ENCODE measurements around the gene KCNMA1.

The KCNMA1 gene

DNA sequence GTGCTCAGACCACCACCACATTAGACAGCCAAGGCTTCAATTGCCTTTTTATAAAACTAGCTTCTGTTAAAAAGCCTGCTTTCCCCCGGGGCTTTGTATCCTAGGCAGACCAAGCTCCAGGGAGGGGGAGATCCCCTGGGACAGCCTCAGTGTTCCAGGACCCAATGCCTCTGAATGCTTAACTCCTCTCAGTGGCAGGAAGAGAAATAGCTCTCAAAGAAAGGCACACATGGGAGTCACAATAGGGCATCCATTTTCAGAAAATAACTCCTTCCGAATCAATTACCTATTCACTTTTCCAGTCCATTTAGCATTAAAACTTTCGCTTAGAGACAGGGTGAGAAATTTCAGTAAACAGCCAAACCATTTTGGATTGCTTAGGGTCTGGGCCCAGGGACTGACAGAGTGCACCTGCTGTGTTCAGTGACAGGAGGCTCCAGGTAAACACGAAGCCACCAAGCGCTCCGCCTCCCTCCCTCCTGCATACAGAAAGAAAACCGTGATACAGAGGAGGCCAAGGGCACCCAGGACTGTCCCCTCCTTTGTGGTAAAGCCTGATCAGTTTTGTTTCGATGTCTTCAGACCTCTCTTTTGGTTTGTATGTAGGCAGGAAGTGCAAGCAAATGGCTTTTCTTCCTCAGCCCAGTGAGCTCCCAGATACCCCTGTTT, 599.7 kb downstream of the KCNMA1 start:
- no peak for DNase-seq (ENCODE audit: low read depth)

DNA sequence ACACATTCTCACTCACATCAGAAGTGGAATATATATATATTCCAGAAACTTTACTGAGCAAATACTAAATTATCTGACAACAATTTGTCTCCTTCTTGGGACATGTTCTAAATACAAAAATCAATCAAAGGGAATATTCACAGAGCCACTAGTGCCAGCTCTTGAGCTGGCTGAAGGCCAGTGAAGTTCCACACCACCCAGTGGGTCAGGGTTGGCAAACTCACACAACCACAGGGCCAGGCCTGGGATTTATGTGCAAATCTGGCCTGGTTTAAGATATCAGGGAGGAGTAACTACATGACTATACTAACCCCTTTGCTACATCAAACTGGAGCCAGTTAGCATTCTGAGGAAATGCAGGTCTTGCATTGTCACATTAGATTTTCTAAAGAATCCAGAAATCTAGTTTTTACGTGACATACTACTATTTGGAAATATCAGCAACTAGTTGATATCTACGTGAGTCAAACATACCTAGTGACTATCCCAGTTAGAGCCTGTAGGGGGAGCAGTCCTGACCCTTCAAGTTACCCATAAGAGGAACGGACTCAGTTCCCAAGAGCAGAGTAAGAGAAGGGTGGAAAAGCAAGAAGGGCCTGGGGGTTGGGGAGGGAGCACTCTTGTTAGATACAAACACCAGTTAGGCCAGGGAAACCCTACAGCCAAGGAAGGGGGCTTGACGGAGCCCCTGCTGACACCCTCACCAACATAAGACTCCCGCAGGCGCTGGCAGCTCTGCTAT, 600.4 kb downstream of the KCNMA1 start:
- no peak for DNase-seq (ENCODE audit: low read depth)

DNA sequence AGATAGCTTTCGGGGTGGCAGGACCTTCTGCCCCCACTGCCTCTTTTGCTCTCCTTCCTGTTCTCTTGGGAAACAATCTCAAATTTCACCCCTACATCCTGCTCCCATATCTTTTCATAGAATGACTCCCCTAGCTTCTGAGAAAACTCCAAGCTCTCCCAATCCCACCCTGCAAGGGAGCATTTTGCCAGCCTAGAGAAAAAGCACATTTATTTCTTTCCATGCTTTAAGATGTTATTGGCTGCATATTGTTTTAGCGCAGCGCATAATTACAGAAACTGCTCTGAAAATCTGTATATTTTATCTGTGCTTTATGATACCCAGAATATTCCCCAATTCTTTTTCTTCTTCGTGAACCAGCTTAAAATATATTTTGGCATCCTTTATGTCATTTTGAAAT, 601.3 kb downstream of the KCNMA1 start:
- no peak for DNase-seq (ENCODE audit: low read depth)

DNA sequence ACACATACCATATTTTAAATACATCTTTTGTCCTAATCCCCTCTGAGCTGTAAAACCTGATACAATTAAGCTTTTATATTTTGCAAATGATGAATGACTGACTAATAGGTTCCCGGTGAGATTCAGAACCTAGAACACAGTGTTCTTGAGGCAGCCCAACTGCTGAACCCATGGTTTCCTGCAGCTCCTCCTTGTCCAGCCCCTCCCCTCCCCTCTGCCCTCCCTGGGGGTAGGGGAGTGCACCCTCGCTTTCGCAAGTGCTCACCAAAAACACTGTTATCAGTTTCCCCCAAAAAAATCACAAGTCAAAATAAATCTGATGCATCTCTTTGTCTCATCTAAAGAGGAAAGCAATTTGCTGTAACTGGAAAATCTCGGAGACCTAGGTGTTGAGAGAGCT, 602.8 kb downstream of the KCNMA1 start:
- DNase-seq (ENCODE audit: low read depth) = no peak

- DNase-seq (ENCODE audit: low read depth) = no peak
These were observed 603.4 kb downstream of the KCNMA1 start for GRCh38 chr10:77034240-77034639.

GRCh38 chr10:77032188-77032570, 605.4 kb downstream of the KCNMA1 start:
- DNase-seq (ENCODE audit: low read depth) = no peak

DNA sequence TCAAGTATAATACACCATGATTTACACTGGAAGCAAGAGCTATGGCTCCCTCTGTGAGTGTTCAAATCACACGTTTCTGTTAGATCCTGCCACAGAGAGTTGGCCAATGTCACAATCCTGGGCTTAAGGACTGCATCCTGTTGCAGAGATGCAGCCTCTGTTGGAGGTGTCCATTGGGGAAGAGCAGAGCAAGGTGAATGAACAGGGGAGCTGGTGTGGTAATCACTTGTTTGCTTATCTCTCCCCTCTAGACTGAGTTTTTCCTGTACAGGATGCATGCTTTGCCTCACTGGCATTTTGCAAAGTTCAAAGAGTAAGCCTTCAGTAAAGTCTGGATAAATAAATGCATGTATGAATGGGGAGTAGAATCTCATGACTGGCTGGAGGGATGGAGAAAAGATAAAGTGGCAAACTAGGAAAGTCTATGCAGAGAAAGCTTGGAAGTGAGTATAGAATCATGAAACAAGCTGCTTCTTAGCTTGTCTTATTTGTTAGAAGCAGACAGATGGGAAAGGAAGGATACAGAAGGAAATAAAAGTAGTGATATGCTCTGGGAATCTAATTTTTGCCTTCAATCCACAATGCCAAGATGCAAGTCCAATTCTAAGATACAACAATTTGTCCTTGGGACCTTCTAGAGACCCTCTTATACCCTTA, 605.9 kb downstream of the KCNMA1 start:
- no peak for DNase-seq (ENCODE audit: low read depth)

DNA sequence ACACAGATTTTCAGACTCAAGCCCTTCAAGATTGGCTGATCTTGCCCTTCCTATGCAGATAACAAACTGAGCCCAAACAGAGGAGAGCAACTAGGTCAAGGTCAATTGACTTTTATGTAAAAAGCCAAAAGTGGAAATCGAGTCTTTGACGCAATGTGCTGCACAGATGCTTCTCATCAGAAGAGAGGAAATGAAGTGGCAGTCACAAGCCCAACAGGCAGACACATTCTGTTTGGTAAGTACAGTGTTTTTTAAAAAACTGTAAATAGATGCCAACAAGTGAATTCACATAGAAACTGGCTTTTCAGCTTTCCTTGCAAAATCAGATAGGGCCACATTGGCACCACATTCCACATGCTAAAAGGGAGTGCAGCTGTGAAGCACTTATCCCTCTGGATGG, 606.6 kb downstream of the KCNMA1 start:
- no peak for DNase-seq (ENCODE audit: low read depth)

DNA sequence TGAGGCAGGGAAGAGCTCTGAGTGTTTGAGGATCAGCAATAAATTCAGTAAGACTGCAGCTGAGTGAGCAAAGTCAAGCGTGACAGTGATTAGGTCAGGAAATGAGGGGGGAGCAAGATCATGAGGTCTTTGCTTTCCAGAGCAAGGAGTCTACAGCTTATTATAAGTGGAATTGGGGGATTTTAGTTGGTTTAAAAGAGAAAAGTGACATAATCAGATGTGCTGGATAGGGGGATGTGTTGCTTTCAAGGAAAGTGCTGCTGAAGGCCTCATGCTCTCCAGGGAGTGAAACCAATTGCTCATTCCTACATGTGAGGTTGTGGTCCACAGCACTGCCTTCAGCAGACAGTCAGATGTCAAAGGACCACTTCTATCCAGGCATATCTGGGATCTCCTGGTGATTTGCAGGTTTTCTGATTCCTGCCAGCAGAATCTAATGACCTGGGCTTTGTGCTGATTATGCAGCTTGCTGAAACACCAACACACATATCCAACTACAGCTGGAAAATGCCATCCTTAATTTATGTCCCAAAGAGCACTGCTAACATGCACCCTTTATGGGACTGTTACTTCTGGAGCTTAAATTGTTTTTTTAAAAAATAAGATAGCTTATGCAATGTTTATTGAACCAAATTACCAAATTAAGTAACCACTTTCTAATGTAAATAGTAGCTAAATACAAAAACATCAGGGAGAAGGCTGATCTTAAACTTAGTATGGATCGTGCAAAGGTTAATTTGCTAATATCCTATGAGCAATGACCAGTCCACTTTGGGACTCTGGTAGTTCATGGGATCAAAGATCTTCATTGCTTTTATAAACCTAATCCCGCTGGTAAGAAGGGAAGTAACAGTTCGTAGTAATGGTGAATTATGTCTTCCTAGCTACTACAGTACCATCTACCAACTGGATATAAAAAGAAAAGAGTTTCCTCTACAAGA, 607.6 kb downstream of the KCNMA1 start:
- DNase-seq (ENCODE audit: low read depth) = no peak

DNA sequence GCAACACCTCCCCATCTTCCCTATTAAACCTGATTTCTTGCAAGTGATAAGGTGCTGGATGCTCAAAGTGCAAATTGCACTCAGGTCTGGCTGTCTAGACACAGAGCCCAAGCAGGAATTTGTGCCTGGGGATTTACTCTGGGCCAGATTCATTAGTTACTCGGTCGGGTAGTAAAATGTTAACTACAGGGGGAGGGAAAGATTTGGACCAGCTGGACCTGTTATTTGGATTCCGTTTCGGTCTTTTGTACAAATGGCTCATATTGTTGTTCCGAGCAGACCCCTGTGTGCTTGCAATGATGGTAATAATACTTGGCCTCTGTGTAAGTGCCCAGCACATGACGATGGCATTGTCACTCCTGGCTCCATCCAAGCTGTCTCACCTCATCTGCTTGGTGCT, 609.6 kb downstream of the KCNMA1 start:
- no peak for DNase-seq (ENCODE audit: low read depth)

GRCh38 chr10:77027576-77027975, 610.0 kb downstream of the KCNMA1 start:
- no peak for DNase-seq (ENCODE audit: low read depth)

DNA sequence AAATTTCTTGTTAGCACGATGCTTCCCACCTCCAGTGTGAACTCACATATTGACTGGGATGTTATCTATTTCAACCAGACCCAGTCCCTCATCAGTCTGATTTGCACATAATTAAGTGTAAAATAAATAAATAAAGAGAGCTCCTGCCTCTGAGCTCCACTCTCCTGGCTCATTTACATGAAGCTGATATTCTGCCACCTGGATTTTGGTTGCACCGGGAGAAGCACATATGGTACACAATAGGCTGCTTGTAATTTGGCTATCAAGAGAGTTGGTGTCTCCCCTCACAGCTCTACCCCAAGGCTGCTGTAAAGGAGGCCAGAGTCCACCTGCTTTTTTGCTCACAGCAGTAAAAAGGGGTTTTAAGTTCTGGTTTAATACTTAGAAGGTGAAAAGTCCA, 610.5 kb downstream of the KCNMA1 start:
- DNase-seq (ENCODE audit: low read depth) = no peak

DNA sequence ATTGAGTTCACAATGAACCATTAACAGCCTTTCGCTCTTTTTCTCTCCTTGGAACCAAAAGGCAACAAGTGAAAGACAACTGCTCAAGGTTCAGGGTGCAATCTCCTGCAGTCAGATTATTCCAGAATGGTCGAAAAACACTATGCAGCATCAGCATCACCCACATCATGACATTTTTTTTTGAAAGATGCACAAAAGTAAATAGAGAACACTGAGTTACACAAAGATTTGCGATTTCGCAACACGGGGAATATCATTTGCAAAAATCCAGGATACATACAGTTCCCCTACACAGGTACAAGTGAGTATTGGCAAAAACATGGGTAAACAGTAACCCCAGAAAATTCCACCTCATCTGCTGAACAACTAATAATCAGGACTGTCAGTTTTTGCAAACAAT, 611.5 kb downstream of the KCNMA1 start:
- DNase-seq (ENCODE audit: low read depth) = no peak

DNA sequence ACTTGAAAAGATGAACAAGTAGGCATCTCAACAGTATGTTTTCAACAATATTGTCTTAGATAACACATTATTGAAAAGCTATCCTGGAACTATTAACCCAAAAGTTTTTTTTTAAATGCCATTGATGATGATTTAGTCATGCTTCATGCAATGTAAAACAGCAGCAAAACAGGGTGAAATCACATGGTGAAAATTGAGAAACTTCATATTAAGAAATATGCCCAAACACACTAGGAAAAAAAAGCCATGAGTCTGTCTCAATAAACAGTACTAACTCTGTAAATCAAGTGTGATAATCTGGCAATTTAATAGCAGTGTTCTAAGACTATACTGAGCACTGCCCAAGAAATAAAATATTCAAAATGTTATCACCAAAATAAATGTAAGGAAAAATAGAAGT, 613.1 kb downstream of the KCNMA1 start:
- DNase-seq (ENCODE audit: low read depth) = no peak

- DNase-seq (ENCODE audit: low read depth) = no peak
These were observed 614.2 kb downstream of the KCNMA1 start for GRCh38 chr10:77023396-77023795.

GRCh38 chr10:77022671-77023070, 614.9 kb downstream of the KCNMA1 start:
- no peak for DNase-seq (ENCODE audit: low read depth)

DNA sequence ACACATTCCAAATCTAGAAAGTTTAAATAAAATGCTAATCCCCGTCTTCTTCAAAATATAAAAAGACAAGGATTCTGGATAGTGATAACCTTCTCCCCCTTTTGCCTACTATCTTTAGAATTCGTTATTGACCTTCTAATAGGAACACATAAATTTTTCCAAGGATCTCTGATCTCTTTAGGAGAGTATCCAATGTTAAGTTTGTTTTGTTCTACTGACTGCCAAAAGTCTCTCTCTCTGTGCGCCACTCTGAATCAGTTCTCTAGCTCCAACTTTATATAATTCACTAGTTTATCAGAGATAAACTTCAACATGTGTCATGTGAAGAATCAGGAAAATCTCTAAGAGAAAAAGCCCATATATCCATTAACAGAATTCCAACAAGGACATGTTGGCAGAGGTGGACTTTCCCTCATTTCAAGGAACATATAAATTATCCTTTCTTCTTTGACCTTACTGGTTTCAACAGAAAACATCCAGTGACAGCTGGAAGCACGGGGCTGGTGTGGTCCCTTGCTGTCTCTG, 615.6 kb downstream of the KCNMA1 start:
- no peak for DNase-seq (ENCODE audit: low read depth)

GRCh38 chr10:77020426-77021040, 617.1 kb downstream of the KCNMA1 start:
- DNase-seq (ENCODE audit: low read depth) = no peak

DNA sequence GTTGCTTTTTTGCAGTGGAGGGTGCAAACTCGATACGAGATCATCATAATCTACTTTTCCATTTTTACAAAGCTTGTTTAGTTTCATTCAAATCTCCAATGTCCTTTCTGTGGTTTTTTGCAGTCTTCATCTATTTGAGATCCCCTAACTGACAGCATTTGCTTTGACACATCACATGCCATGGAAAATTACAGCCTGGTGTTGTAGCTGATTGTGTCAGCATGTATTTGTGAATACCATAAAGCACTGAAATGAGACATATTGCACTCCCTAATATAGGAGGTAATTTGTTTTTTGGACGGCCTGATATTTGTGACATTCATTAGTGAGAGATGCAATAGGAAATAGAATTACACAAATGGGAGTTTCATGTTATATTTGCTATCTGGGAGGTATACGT, 620.8 kb downstream of the KCNMA1 start:
- no peak for DNase-seq (ENCODE audit: low read depth)

DNA sequence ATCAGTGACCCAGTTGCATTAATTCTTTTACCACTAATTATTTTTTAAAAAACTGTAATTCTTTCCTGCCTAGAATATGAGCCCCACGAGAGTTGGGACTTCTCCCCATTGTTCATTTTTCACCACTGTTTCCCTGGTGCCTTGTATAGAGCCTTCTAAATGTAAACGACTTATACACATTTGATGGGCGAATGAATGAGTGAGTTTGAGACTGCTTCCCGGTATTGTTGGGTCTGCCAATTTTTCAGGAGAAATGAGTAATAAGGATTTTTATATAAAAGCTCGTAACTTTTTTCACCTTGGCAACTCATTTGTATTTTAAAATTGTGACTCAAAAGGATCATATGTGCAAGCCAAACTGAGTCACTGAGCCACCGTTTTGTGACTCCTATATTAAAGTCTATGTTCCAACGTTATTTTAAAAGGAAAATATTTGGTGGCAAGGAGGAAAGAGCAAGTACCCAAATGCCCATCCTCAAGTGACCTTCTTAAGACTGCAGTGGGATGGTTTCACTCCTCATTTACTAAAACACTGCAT, 621.3 kb downstream of the KCNMA1 start:
- DNase-seq (ENCODE audit: low read depth) = no peak

DNA sequence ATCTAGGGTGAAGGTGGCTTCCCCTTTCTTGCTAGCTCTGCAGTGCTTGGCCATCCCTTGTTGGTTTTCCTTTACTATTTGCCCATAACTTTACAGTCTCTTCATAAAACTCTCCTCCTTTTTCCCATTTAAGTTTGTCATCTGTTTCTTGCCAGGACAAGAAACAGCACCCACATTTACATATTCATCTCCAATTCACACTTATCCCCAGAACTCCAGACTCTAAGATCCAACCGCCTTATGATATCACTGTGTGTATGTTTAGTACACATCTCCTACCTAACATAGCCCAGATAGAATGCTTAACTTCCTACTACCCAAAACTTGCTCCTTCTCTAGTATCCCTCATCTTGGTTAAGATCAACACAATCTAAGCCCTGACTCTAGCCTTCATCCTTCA, 622.2 kb downstream of the KCNMA1 start:
- no peak for DNase-seq (ENCODE audit: low read depth)
